Ammon's horn (tissue), 1 donor: ENCODE measurements around the gene CNRIP1.

Experiments used
- DNase-seq: peaks from one replicate; pipeline ENCODE4 v3.0.0-alpha.2; 2016; ENCODE audit warnings: low spot score

The CNRIP1 gene

GRCh38 chr2:68251187-68251854, 68.4 kb downstream of the CNRIP1 start:
- peak; percentile 79 for DNase-seq

GRCh38 chr2:68250652-68251186, 69.0 kb downstream of the CNRIP1 start:
- no peak for DNase-seq

- no peak for DNase-seq
These were observed 69.6 kb downstream of the CNRIP1 start for GRCh38 chr2:68250196-68250595.

GRCh38 chr2:68248806-68249205, 70.9 kb downstream of the CNRIP1 start:
- no peak for DNase-seq

DNA sequence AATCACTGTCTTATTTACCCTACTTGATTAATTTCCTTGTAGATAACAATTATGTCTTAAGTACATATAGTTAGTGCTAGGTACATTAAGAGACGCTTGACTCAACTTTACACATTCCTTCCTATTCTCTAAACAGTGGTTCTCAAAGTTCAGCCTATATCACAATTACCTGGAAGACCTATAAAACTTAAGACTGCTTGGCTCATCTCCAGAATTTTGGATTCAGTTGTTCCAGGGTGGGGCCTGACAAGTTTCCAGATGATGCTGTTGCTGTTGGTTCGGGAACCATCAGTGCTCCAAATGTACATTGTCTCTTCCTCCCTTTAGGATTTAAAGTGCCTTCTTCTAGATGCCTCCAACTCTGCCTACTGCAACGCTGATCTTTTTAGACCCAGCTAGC, 71.4 kb downstream of the CNRIP1 start:
- DNase-seq, result no peak

DNA sequence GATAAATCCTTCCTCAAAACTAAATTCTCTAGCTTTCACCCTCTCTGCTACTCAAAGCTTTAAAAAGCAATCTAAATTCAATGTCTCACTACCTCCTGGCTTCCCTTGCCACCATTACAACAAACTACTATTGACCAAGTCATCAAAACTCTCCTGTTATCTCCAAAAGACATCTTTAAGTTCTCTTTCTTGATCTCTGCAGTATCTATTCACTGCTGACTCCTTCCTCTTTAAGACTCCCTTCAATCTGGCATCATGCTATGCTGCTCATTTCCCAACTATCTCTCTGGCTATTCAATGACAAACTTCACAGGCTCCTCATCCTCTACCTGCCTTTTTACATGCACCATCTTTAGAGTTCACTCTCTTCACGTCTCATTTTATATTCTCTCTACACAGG, 73.4 kb downstream of the CNRIP1 start:
- DNase-seq, result no peak

DNA sequence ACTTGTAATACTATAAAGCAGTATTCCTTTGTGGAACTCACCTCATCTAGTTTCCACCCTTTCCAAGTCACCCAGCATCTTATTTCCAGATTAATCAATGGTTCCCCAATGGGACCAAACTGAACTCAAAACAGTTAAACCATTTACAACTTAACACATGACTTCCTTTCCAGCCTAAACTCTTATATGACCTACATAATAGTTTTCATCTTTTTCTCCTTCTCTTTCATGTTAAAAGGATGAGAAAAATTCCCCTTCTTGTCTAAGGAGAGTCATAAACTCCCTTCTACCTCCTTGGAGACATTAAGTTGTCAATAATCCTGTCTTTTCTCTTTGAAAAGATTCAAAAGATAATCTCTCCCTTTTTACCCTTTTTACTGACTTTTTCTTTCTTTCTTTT, 74.1 kb downstream of the CNRIP1 start:
- no peak for DNase-seq

- DNase-seq, result no peak
These were observed 74.7 kb downstream of the CNRIP1 start for GRCh38 chr2:68245066-68245465.

GRCh38 chr2:68244456-68244855, 75.3 kb downstream of the CNRIP1 start:
- no peak for DNase-seq
